Activated naive CD4-positive, alpha-beta T cell treated with anti-CD3 and anti-CD28 coated beads, Interleukin-2, amount 10 ng/mL, durations not matched to agents 7 days and 5 days (primary cell): ENCODE data around the gene TMEM272.

Experiments
- CTCF ChIA-PET: fragments of 350-600 bp; sonication (Branson Sonifier 250); formaldehyde crosslinking; loops from one replicate; lab custom pipeline; 2021; ENCODE audit warnings: antibody characterized with exemption; lab: Charles Lee
- DNase-seq: peaks from one replicate; pipeline ENCODE4 v3.0.0-alpha.2; 2020
- H3K27ac Mint-ChIP-seq: one replicate; pipeline ENCODE4 v1.8.0; 2021; ENCODE audit warnings: mild to moderate bottlenecking, moderate library complexity, mixed read lengths
- H3K27me3 Mint-ChIP-seq: one replicate; pipeline ENCODE4 v1.8.0; 2021; ENCODE audit warnings: mild to moderate bottlenecking, mixed read lengths
- H3K36me3 Mint-ChIP-seq: one replicate; pipeline ENCODE4 v1.8.0; 2021; ENCODE audit warnings: mixed read lengths
- H3K4me1 Mint-ChIP-seq: one replicate; pipeline ENCODE4 v1.8.0; 2021; ENCODE audit warnings: mixed read lengths
- H3K4me3 Mint-ChIP-seq: one replicate; pipeline ENCODE4 v1.8.0; 2021; ENCODE audit warnings: mild to moderate bottlenecking, moderate library complexity, mixed read lengths
- H3K9me3 Mint-ChIP-seq: one replicate; pipeline ENCODE4 v1.8.0; 2021; ENCODE audit warnings: mixed read lengths

TMEM272 gene

DNA sequence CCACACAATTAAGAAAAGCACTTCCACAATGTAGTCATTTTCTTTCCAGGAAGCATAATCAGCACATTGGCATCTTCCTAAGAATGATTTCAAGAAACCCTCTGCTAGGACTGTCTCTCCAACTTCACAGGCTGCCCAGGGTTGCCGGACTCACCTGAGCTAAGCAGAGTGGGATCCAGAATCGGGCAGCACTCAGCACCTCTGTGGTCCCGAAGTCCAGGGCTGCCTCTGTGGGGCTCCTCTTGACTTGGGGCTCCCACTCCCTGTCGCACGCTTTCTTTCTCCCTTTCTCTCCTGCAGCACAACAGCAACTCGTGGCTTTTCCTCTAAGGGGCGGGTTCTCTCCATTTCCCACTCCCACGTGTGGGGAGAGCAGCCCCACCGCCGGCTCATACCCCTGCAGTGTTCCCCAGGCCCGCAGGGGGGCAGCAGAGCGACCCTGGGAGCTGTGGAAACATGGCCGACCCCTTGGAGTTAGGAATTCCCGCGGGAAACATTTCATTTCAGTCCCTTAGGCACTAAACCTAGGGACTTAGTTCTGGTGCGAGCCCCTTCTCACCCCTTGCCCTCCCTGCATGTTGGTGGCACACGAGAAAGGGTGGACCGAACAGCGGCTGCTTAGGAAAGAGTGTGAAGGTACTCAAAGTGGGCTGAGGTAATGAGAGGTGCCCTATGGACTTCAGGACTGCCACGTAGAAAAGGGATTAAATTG is at the start of gene TMEM272:
Gene TMEM272 (minus strand): TSS at position 316 of the 712 bp plus-strand sequence. CDS start 6,647 bp downstream, outside the sequence.
- H3K27ac Mint-ChIP-seq, result no peak within 1 kb of the TSS
- H3K36me3 Mint-ChIP-seq, result no peaks in the 10 kb centered on the region
- H3K9me3 Mint-ChIP-seq, result no peaks in the 10 kb centered on the region
- no peak within 1 kb of the TSS for H3K4me3 Mint-ChIP-seq
- DNase-seq, result peak; percentile 63
- peaks cover 19% of the 10 kb centered on the region for H3K27me3 Mint-ChIP-seq
- CTCF ChIA-PET, result interaction anchor here (1.0 to 2.9 kb wide), 10 partner anchors 10 to 282 kb away, joined by 3 to 16 read pairs (median 5); partner anchors contain the start of gene CCDC70
- peaks cover 11% of the 10 kb centered on the region for H3K4me1 Mint-ChIP-seq

- Mint-ChIP-seq H3K9me3 (no peaks in the 10 kb centered on the region), H3K27me3 (peaks cover 46% of the 10 kb centered on the region), H3K4me1 (peaks cover 4% of the 10 kb centered on the region), H3K36me3 (no peaks in the 10 kb centered on the region), H3K27ac (no peak overlapping the region), H3K4me3 (no peak overlapping the region)
- no peak for DNase-seq
- CTCF ChIA-PET, result interaction anchor here (1.3 to 3.1 kb wide), 4 partner anchors 28 to 233 kb away, joined by 5 to 34 read pairs (median 15); partner anchors contain the start of gene NEK5
Observed at GRCh38 chr13:51894239-51894638, 49.3 kb upstream of the TMEM272 start.

DNA sequence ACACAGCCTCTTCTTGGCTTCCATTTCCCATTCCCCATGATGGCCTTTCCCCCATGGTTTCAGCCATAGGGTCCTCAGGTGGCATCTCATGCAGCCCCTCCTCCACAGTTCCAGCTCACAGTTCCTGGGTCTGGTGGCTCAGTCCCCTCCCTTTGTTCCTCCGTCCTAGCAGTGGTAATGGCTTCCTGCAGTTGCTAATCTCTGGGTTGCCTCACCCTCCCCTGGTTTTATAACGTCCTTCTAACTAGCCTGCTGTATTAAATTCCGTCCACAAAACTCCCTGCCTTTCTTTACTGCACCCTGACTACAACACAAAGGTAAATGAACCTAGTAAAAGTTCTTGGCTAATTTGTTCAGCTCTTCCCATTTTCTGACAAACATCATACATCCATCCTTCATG is 47.7 kb upstream of the TMEM272 start:
- Mint-ChIP-seq H3K4me3 (no peak overlapping the region), H3K27ac (no peak overlapping the region), H3K4me1 (peaks cover 4% of the 10 kb centered on the region), H3K36me3 (no peaks in the 10 kb centered on the region), H3K9me3 (no peaks in the 10 kb centered on the region), H3K27me3 (peaks cover 43% of the 10 kb centered on the region)
- CTCF ChIA-PET, result interaction anchor here (0.7 to 0.8 kb wide), 2 partner anchors 31 to 235 kb away, joined by 3 read pairs; no protein-coding TSS in a partner anchor
- DNase-seq, result no peak

- CTCF ChIA-PET, result interaction anchor here (0.8 kb wide), 1 partner anchor 19 kb away, joined by 3 read pairs; no protein-coding TSS in a partner anchor
- no peaks in the 10 kb centered on the region for H3K36me3 Mint-ChIP-seq
- H3K27me3 Mint-ChIP-seq, result peaks cover 30% of the 10 kb centered on the region
- H3K4me1 Mint-ChIP-seq, result no peaks in the 10 kb centered on the region
- DNase-seq, result no peak
- no peak overlapping the region for H3K27ac Mint-ChIP-seq
- H3K4me3 Mint-ChIP-seq, result no peak overlapping the region
- H3K9me3 Mint-ChIP-seq, result peaks cover 5% of the 10 kb centered on the region
Observed at GRCh38 chr13:51887468-51887867, 42.5 kb upstream of the TMEM272 start.

GRCh38 chr13:51885651-51886050 is 40.7 kb upstream of the TMEM272 start:
- Mint-ChIP-seq H3K4me3 (no peak overlapping the region), H3K27me3 (peaks cover 14% of the 10 kb centered on the region), H3K27ac (no peak overlapping the region), H3K9me3 (peaks cover 5% of the 10 kb centered on the region), H3K36me3 (no peaks in the 10 kb centered on the region), H3K4me1 (no peaks in the 10 kb centered on the region)
- DNase-seq, result no peak
- CTCF ChIA-PET, result no interaction called here

DNA sequence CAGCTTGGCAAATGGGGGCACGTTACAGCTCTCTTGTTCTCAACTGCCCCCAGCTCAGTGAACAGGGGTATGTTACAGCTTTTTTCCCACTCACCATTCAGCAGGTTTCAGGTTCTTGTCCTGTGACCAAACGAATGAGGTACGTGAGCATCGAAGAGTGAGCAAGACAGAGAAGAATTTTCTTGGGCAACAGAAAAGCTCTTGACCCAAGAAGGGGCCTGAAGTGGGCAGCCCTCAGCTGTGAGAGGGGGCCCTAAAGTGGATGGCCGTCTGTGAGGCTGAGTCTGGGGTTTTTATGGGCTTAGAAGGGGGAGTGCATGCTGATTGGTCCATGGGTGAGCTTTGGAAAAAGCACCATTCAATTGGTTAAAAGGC is 38.2 kb upstream of the TMEM272 start:
- CTCF ChIA-PET, result no interaction called here
- Mint-ChIP-seq H3K36me3 (no peaks in the 10 kb centered on the region), H3K9me3 (peaks cover 5% of the 10 kb centered on the region)

DNA sequence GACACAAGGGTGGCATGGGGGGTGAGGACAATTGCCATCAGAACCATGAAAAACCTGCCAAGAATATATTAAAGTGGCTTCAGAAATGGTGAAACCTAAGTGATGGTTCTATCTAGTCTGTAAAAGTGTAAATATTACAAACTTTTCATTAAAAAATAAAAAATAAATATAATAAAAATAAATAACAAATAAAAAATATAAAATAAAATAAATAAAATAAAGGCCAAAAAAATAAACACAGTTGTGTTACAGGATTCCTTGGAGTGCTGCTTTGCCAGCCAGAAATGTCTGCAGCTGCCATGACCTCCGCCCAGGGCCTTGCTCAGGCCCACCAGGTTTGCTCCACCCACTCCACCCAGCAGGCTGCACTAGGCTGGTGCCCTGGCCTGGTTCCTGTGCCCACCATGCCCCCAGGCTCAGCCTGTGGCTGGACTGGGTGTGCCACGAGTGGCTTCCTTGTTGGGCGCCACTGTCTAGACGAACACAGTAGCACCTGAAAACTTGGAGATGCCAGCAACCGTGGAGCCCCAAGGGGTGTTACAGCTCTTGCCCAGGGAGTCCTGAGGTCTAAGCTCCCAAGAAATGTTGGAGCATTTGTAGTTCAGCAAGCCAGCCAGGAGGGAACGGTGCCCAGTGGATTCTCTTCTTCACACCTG is 37.7 kb upstream of the TMEM272 start:
- H3K4me1 Mint-ChIP-seq, result no peaks in the 10 kb centered on the region
- CTCF ChIA-PET, result no interaction called here
- H3K9me3 Mint-ChIP-seq, result peaks cover 5% of the 10 kb centered on the region

More for the DNA sequence above, 38.2 kb upstream of the TMEM272 start:
- Mint-ChIP-seq H3K4me1 (no peaks in the 10 kb centered on the region), H3K27me3 (peaks cover 7% of the 10 kb centered on the region), H3K4me3 (no peak overlapping the region), H3K27ac (no peak overlapping the region)
- no peak for DNase-seq

DNA sequence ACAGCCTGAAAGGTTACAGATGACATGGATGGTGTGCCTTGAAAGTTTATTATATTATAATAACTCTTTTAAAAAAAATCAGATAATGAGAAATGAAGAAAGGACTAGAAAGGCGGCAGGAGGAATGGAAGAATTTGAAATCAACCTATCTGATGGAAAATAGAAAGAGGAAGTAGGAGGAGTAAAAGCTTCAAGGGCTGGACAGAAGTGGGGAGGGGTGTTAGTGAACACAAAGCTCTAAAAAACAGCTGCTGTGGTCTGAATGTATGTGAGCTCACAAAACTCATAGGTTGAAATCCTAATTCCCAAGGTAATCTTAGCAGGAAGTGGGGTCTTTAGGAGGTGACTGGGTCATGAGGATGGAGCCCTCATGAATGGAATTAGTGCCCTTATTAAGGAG is 36.3 kb upstream of the TMEM272 start:
- no peak overlapping the region for H3K4me3 Mint-ChIP-seq
- no peaks in the 10 kb centered on the region for H3K36me3 Mint-ChIP-seq
- peaks cover 11% of the 10 kb centered on the region for H3K27me3 Mint-ChIP-seq
- no peaks in the 10 kb centered on the region for H3K4me1 Mint-ChIP-seq
- peaks cover 5% of the 10 kb centered on the region for H3K9me3 Mint-ChIP-seq
- CTCF ChIA-PET, result interaction anchor here (1.0 kb wide), 1 partner anchor 66 kb away, joined by 3 read pairs; no protein-coding TSS in a partner anchor
- H3K27ac Mint-ChIP-seq, result no peak overlapping the region
- DNase-seq, result no peak

More for the DNA sequence above, 37.7 kb upstream of the TMEM272 start:
- Mint-ChIP-seq H3K4me3 (no peak overlapping the region), H3K27ac (no peak overlapping the region), H3K27me3 (peaks cover 7% of the 10 kb centered on the region), H3K36me3 (no peaks in the 10 kb centered on the region)
- DNase-seq, result no peak

DNA sequence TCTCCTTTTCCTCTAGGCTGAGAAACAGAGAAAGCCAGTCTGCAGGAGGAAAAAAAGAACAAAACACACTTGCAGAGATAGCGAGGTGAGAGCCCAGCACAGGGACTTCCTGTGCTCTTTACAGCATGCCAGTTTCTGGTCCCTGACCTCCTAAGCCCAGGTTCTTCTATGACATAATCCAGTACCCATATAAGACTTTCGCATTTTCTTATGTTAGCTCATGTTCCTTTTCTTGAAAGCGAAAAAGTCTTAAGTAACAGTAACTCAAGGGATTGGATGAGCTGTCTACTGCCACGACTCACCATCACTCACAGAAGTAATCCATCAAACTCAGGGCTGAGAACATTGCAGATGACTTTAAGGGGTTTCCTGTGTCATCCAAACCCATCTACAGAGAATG is 34.2 kb upstream of the TMEM272 start:
- CTCF ChIA-PET, result no interaction called here
- no peak overlapping the region for H3K4me3 Mint-ChIP-seq
- H3K9me3 Mint-ChIP-seq, result peaks cover 5% of the 10 kb centered on the region
- no peak overlapping the region for H3K27ac Mint-ChIP-seq
- no peaks in the 10 kb centered on the region for H3K4me1 Mint-ChIP-seq
- no peaks in the 10 kb centered on the region for H3K36me3 Mint-ChIP-seq
- no peak for DNase-seq
- peaks cover 18% of the 10 kb centered on the region for H3K27me3 Mint-ChIP-seq

DNA sequence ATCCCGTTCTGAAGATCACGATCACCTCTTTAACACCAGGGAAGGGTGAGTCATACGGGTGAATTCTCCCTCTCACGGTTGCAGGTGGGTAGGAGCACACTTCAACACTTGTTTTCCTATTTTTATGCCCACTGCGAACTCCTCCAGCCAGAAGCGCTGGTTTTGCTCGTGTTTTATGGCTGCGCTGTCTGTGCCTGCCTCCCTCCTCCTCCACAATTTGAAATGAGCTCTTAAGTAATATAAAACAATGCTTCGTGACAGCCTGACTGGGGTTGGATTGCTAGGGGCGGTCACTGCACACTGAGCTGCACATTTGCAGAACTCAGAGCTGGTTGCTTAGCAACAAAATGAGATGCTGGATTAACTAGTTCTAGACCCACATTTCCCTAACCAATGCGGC is 29.7 kb upstream of the TMEM272 start:
- no peak overlapping the region for H3K4me3 Mint-ChIP-seq
- no peaks in the 10 kb centered on the region for H3K4me1 Mint-ChIP-seq
- peaks cover 26% of the 10 kb centered on the region for H3K27me3 Mint-ChIP-seq
- H3K9me3 Mint-ChIP-seq, result no peaks in the 10 kb centered on the region
- no peaks in the 10 kb centered on the region for H3K36me3 Mint-ChIP-seq
- CTCF ChIA-PET, result no interaction called here
- DNase-seq, result no peak
- H3K27ac Mint-ChIP-seq, result no peak overlapping the region

DNA sequence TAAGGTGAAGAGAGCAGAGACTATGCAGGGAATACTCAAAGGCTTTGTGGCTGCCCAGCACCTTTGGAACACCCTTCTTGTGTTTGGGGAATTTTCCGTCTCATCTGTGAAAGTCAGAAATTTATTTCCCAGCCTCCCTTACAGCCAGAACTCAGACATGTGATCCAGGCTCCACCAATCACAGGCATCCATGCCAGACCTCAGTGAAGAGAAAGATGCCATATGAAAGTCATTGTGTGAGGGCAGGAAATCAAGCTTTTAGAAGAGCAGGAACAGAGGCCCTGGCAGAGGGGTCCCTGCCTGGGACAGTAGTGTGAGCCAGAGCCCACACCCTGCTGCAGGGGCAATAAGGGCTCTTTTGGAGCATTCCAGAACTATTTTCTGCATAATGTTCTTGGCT is 28.9 kb upstream of the TMEM272 start:
- Mint-ChIP-seq H3K4me3 (no peak overlapping the region), H3K9me3 (no peaks in the 10 kb centered on the region), H3K27me3 (peaks cover 26% of the 10 kb centered on the region), H3K36me3 (no peaks in the 10 kb centered on the region), H3K27ac (no peak overlapping the region), H3K4me1 (no peaks in the 10 kb centered on the region)
- CTCF ChIA-PET, result no interaction called here
- no peak for DNase-seq

DNA sequence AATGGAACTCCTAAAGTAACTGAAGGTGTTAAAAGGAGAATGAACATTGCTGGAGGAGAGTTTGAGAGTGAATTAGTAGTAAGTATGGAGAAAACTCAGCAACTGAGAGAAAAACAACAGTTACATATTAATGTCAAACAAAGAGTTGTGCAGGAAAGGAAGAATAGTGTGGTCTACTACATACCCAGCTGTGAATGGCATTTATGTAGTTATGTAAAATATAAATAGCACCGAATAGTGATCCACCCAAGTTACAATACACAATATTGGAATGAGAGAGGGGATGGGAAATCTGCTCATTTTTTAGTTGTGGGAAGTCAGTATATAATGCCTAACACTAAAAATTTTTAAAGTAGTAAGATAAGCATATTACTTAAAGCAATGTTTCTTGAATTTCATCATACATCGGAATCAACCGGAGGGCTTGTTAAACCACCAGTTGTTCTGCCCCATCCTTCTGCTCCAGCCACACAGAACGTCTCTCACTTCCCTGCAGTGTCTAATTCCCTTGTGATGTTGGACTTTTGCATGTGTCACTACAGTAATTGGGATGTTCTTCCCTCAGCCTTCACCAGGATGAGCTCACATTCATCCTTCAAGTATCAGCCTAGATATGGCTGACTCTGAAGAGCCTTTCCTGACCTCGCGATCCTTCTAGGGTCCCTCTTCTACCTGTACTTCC is 28.3 kb upstream of the TMEM272 start:
- no peaks in the 10 kb centered on the region for H3K9me3 Mint-ChIP-seq
- no peaks in the 10 kb centered on the region for H3K4me1 Mint-ChIP-seq
- H3K4me3 Mint-ChIP-seq, result no peak overlapping the region
- no peak for DNase-seq
- peaks cover 26% of the 10 kb centered on the region for H3K27me3 Mint-ChIP-seq
- no peaks in the 10 kb centered on the region for H3K36me3 Mint-ChIP-seq
- CTCF ChIA-PET, result no interaction called here
- no peak overlapping the region for H3K27ac Mint-ChIP-seq

DNA sequence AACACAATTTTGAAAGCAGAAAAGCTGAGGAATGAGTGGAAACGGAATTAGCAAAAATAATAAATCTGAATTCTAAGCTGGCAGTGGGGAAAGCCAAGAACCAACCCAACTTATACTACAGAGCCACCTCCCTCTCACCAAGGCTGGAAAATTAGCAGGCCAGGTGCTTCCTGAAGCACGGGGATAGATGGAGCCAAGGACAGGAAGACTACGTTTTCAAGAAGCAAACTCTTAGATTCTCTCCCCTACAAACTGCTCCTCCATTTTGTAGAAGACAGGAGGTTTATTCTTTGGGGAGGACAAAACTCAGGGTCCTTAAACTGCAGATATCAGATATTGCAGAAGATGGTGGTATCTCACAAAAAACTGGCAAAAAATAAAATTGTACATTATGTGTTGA is 25.6 kb upstream of the TMEM272 start:
- CTCF ChIA-PET, result interaction anchor here (1.4 kb wide), 1 partner anchor 25 kb away, joined by 4 read pairs; no protein-coding TSS in a partner anchor
- H3K9me3 Mint-ChIP-seq, result no peaks in the 10 kb centered on the region
- no peak overlapping the region for H3K4me3 Mint-ChIP-seq
- DNase-seq, result no peak
- peaks cover 25% of the 10 kb centered on the region for H3K27me3 Mint-ChIP-seq
- H3K4me1 Mint-ChIP-seq, result no peaks in the 10 kb centered on the region
- H3K27ac Mint-ChIP-seq, result no peak overlapping the region
- H3K36me3 Mint-ChIP-seq, result no peaks in the 10 kb centered on the region

GRCh38 chr13:51869916-51870315 is 24.9 kb upstream of the TMEM272 start:
- CTCF ChIA-PET, result no interaction called here
- Mint-ChIP-seq H3K36me3 (no peaks in the 10 kb centered on the region), H3K4me3 (no peak overlapping the region), H3K4me1 (no peaks in the 10 kb centered on the region), H3K27me3 (peaks cover 29% of the 10 kb centered on the region), H3K9me3 (no peaks in the 10 kb centered on the region), H3K27ac (no peak overlapping the region)
- DNase-seq, result no peak
